Activated naive CD4-positive, alpha-beta T cell treated with anti-CD3 and anti-CD28 coated beads, Interleukin-2, amount 50 U/mL, for 72 hours (primary cell): Measurements from ENCODE around the gene EVI5. TPM values are rescaled to one million over a fixed set of nuclear protein-coding genes. Genes with fewer than 3 reads are reported as not detected.
"Not testable (repeated sequence)": the region's sequence is repeated elsewhere in the genome, so short reads cannot be mapped to it uniquely, and the experiment has no call there.

Experiments used
- ATAC-seq, 2 donors: fragments of 150-1000 bp; cut with Tn5 transposase; 2 replicates each; pipeline ENCODE4 v1.10.0; 2021; ENCODE audit warnings: mild to moderate bottlenecking in 2 of 2, moderate library complexity in 2 of 2
- DNase-seq, 2 donors: peaks; one replicate each; pipeline ENCODE4 v3.0.0; 2021 to 2022; ENCODE audit warnings: low spot score in 2 of 2
- H3K27ac Mint-ChIP-seq, 2 donors: one replicate each; pipeline ENCODE4 v1.8.0; 2022; ENCODE audit warnings: mild to moderate bottlenecking in 2 of 2, mixed read lengths in 2 of 2
- H3K36me3 Mint-ChIP-seq, 2 donors: one replicate each; pipeline ENCODE4 v1.8.0; 2022; ENCODE audit warnings: mixed read lengths in 2 of 2
- H3K9me3 Mint-ChIP-seq, 2 donors: one replicate each; pipeline ENCODE4 v1.8.0; 2022; ENCODE audit warnings: mixed read lengths in 2 of 2
- total RNA-seq, 2 donors: library from RNA; stranded (reverse); gene quantifications; one replicate each; pipeline ENCODE4 v1.2.3, GENCODE V29; 2022

The EVI5 gene
- total RNA-seq, 2 donors from 2014 or later = 20.9 to 68.0 TPM

- Mint-ChIP-seq H3K27ac (no peak overlapping the region), H3K36me3 (no peaks in the 10 kb centered on the region), H3K9me3 (no peaks in the 10 kb centered on the region)
- ATAC-seq (no peak), DNase-seq (no peak)
Measured at GRCh38 chr1:92803140-92803887, 18.4 kb upstream of the EVI5 start.

GRCh38 chr1:92797961-92798360 is 13.1 kb upstream of the EVI5 start:
- no peak for ATAC-seq

GRCh38 chr1:92797297-92797696 is 12.4 kb upstream of the EVI5 start:
- no peak for ATAC-seq
- Mint-ChIP-seq H3K27ac (no peak overlapping the region), H3K36me3 (no peaks in the 10 kb centered on the region), H3K9me3 (no peaks in the 10 kb centered on the region)
- no peak for DNase-seq

More at GRCh38 chr1:92797961-92798360, 13.1 kb upstream of the EVI5 start:
- Mint-ChIP-seq H3K9me3 (no peaks in the 10 kb centered on the region), H3K36me3 (no peaks in the 10 kb centered on the region), H3K27ac (no peak overlapping the region)
- no peak for DNase-seq

DNA sequence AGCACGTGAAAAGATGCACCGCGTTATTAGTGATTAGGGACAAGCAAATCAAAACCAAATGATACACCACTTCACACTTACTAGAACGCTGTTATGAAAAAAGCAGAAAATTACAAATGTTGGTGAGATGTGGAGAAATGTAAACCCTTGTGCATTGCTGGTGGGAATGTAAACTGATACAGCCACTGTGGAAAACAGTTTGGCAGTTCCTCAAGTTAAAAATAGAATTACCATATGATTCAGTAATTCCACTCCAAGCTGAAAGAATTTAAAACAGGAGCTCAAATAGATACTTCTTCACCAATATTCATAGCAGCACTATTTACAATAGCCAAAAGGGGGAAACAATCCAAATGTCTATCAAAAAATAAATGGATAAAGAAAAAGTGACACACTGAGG is 10.3 kb upstream of the EVI5 start:
- no peak overlapping the region for H3K27ac Mint-ChIP-seq
- no peaks in the 10 kb centered on the region for H3K9me3 Mint-ChIP-seq
- DNase-seq (no peak), ATAC-seq (no peak)
- H3K36me3 Mint-ChIP-seq = no peaks in the 10 kb centered on the region

DNA sequence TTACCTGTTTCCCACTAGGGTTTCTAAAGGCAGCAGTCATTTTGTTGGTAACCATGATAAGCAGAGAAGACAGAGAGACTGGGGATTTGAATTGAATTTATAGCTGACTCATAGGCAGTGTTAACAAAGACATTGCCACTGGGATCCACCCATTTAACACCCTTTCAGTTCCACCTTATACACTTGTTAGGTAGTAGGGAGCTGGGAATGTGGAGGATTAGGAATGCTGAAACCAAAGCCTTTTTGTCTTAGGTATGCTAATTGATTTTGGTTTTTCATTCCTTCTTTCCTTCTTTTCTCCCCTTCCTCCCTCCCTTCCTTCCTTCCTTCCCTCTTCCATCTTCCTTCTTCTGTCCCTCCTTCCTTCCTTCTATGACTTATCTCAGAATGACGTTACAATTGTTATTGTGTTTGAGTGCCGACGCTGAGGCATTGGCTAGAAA is 7.5 kb upstream of the EVI5 start:
- H3K9me3 Mint-ChIP-seq = no peaks in the 10 kb centered on the region
- no peaks in the 10 kb centered on the region for H3K36me3 Mint-ChIP-seq
- no peak overlapping the region for H3K27ac Mint-ChIP-seq
- DNase-seq (no peak), ATAC-seq (no peak)

DNA sequence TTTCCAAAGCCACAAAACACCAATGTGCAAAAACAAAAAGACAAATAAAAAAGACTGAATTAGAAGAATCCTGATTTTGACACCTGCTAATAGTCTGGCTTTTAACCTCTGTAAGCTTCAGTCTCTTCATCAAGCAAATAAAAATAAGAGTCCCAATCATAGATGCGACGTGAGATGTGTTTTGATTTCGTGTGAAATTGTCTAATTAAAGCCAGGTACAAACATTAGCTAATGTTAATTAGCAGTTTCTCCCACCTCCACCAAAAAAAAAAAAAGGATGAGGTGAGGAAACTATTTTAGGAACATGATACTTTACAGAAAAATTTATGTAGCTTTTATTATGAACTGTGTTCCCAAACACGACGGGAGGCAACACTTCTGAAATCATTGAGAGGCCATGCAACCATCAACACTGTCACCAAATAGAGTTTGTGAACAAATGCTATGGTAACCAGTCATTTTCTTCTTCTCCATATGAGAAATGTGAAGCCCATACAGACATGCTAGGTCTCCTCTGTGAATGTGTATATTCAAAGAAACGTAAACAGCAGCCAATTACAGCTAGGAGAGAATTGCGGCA is 6.7 kb upstream of the EVI5 start:
- ATAC-seq = no peak
- Mint-ChIP-seq H3K27ac (no peak overlapping the region), H3K9me3 (no peaks in the 10 kb centered on the region), H3K36me3 (no peaks in the 10 kb centered on the region)
- DNase-seq = no peak

DNA sequence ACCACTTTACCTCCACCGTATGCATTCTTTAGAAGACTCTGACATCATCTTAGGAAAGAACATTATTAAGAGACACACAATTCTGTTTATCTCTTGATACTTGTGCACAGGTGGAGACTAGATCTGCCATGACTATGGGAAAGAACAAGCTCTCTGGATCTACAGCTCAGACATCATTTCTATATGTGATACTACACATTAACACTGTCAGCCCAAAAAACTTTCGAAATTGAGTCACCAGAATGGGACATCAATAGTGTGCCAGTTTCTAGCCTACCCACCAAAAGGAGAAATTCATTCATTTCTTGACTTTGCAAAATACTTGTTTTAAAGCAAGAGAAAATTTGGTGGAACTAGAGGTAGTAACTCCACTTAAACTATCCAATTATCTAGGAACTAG is 6.0 kb upstream of the EVI5 start:
- H3K9me3 Mint-ChIP-seq = no peaks in the 10 kb centered on the region
- no peak for DNase-seq
- H3K36me3 Mint-ChIP-seq = no peaks in the 10 kb centered on the region
- peak in 1 of 2 donors; percentile 66 for ATAC-seq
- no peak overlapping the region for H3K27ac Mint-ChIP-seq

GRCh38 chr1:92790081-92790480 is 5.2 kb upstream of the EVI5 start:
- DNase-seq (no peak), ATAC-seq (no peak)
- Mint-ChIP-seq H3K9me3 (no peaks in the 10 kb centered on the region), H3K27ac (no peak overlapping the region), H3K36me3 (no peaks in the 10 kb centered on the region)

DNA sequence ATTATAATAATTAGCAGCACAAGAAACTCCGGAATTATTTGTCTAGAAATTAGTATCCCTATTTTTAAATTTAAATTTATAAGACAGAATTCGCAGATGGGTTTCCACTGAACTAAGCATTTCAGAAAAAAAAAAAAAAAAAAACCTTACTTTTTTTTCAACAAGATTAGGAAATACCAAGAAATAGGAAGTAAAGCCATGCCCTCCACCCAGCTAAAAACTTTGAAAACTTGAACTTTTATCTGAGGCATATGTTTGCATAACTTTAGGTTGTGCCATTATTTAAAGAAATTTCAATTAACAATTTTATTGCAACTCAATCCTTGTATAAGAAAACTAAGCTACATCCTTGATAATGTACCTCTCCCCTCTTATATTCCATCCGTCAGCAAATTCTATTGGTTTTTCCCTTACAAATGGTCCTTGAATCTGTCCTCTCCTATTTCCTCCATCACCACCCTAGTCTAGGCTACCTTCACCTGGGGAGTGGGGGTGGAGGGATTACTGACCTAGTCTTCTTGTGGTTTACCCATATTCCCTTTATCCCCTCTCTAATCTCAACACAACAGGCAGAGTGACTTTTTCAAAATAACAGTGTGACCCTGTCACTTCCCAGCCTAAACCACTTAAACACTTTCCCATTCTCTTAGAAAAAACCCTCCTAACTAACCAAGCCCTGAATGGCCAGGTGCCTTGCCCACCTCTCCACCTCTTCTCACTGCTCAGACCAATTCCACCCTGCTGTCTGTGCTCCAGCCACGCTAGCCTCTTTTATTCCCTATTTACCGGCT is 1.4 kb upstream of the EVI5 start:
- H3K36me3 Mint-ChIP-seq = no peaks in the 10 kb centered on the region
- no peak for ATAC-seq
- no peak for DNase-seq
- H3K9me3 Mint-ChIP-seq = no peaks in the 10 kb centered on the region
- no peak overlapping the region for H3K27ac Mint-ChIP-seq

DNA sequence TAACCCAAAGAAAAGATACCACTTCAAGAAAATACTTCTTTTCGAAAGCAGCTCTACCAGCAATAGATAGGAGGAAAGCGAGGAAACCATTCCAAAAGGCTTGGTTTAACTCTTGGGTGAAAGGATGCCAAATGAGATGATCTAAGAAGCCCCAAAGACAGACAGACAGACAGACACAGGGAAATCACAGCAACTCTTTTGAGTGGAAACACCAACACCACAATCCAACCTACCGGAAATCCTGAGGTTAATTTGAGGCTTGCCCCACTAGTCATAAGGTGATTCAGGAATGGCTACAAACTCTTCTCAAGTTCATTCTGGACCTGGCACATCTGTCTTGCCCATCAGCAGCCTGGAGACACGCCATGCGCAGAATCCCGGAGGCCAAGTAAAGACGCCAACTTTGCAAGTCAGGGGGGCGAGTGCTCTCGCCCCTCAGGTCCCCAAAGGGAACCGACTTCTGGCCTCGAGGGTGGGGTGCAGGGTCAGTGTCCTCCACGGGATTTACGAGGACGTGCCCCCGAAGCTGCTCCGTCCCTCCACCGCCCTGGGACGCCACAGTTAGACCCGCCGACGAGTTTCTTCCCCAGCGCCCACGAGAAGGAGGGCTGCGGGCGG is 778 bp downstream of the EVI5 start:
- no peaks in the 10 kb centered on the region for H3K9me3 Mint-ChIP-seq
- peak; percentile 65 to 77 for ATAC-seq
- no peak overlapping the region for H3K27ac Mint-ChIP-seq
- H3K36me3 Mint-ChIP-seq = no peaks in the 10 kb centered on the region
- DNase-seq = peak in 1 of 2 donors; percentile 51

- ATAC-seq, DNase-seq, H3K36me3 Mint-ChIP-seq, H3K27ac Mint-ChIP-seq, H3K9me3 Mint-ChIP-seq: not testable (repeated sequence)
Measured at GRCh38 chr1:92783550-92783949, 1.4 kb downstream of the EVI5 start.

GRCh38 chr1:92778376-92778775 is 6.5 kb downstream of the EVI5 start:
- no peaks in the 10 kb centered on the region for H3K36me3 Mint-ChIP-seq
- ATAC-seq (no peak), DNase-seq (no peak)
- H3K9me3 Mint-ChIP-seq = no peaks in the 10 kb centered on the region
- H3K27ac Mint-ChIP-seq = no peak overlapping the region

DNA sequence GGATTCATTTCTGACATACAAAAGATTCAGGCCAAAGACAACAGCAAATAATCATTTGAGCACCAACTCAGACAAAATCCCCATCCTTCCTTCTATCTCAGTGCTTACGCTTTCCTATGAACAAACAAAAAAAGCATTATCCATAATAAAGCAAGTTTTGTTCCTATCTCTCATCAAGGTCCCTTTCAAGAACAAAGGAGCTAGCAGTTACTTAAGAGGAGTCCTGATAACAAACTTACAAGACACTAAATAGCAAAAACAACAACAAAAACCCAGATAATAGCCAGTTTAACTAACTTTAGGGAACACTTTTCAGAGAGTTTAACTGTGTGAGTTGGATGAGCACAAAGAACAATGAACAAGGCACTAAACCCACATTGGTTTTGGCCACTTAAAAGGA is 10.5 kb downstream of the EVI5 start:
- Mint-ChIP-seq H3K27ac (no peak overlapping the region), H3K9me3 (no peaks in the 10 kb centered on the region), H3K36me3 (no peaks in the 10 kb centered on the region)
- ATAC-seq = no peak
- DNase-seq = no peak

GRCh38 chr1:92773749-92774148 is 11.2 kb downstream of the EVI5 start:
- ATAC-seq, H3K27ac Mint-ChIP-seq, H3K36me3 Mint-ChIP-seq, H3K9me3 Mint-ChIP-seq, DNase-seq: not testable (repeated sequence)

DNA sequence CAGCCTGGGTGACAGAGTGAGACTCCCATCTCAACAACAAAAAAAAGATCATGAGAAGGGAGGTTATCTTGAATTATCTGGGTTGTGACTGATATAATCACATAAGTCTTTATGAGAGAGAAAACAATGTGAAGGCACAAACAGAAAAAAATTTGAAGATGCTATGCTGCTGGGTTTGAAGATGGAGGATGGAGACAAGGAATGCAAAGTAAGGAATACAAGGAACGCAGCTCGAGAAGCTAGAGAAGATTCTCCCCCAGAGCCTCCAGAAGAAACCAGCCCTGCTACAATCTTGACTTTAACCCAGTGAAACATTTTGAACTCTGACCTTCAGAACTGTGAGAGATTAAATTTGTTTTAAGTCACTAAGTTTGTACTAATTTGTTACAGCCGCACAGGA is 15.1 kb downstream of the EVI5 start:
- ATAC-seq = no peak
- peaks cover 10% of the 10 kb centered on the region in 2 donors for H3K9me3 Mint-ChIP-seq

DNA sequence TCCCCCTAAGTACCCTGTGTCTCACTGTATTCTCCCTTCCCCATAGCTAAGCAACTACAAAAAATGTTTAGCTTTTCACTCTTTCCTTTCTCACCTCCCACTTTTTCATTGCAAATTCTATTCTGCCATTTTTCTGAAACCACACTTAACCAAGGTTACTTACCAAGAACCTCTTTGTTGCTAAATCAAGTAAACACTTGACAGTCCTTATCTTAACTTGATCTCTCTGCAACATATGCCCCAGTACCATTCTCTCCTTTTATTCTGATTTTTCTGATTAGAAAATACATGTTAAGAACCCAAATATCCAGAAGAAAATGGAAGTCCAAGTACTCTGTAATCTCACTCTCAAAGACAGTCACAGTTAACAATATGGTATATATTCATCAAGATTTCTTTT is 16.0 kb downstream of the EVI5 start:
- no peak for ATAC-seq
- Mint-ChIP-seq H3K36me3 (peaks cover 6 to 7% of the 10 kb centered on the region in 2 donors), H3K9me3 (peaks cover 10% of the 10 kb centered on the region in 2 donors), H3K27ac (no peak overlapping the region)
- no peak for DNase-seq

More for the DNA sequence above, 15.1 kb downstream of the EVI5 start:
- H3K36me3 Mint-ChIP-seq = peaks cover 6 to 7% of the 10 kb centered on the region in 2 donors
- no peak for DNase-seq
- H3K27ac Mint-ChIP-seq = no peak overlapping the region

DNA sequence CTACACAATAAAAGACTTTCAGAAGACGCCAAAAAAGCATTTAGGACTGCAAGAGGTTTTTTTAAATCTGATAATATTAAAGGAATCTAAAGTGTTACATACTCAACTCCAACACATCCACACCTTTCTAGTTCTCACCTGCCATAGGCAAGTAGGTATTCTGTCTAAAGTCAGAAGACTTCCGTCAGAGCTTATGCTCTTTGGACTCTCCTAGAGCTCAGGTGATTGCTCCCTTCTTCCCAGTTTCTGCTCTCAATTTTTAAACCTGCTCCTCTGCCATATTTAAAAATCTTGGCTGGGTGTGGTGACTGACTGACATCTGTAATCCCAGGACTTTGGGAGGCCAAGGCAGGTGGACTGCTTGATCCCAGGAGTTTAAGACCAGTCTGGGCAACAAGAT is 16.6 kb downstream of the EVI5 start:
- no peak for DNase-seq
- peaks cover 6 to 7% of the 10 kb centered on the region in 2 donors for H3K36me3 Mint-ChIP-seq
- no peak overlapping the region for H3K27ac Mint-ChIP-seq
- ATAC-seq = no peak
- peaks cover 10% of the 10 kb centered on the region in 2 donors for H3K9me3 Mint-ChIP-seq
